H1 (cell line): ENCODE data around the gene ANKFN1.

Experiments
- CEBPB ChIP-seq: IDR thresholded peaks from 2 replicates; pipeline ENCODE4 v1.6.1; 2012; ENCODE audit warnings: low read depth, low read length
- CTCF ChIP-seq, 3 experiments: IDR thresholded peaks; 1 replicate in 2 of 3; 2 replicates in 1 of 3; pipeline versions ENCODE4 v1.5.1 to v1.6.1; 2011; ENCODE audit warnings: low read length in 3 of 3, mild to moderate bottlenecking in 3 of 3, inconsistent platforms in 2 of 3, low read depth in 1 of 3, moderate library complexity in 1 of 3; ENCODE audit not compliant: insufficient read depth in 1 of 3; ENCODE audit errors: control extremely low read depth in 1 of 3
- EP300 ChIP-seq, 2 experiments: IDR thresholded peaks; 1 replicate in 1 of 2; 2 replicates in 1 of 2; pipeline ENCODE4 v1.6.1; 2011 to 2012; ENCODE audit warnings: low read depth in 2 of 2, low read length in 2 of 2, mild to moderate bottlenecking in 2 of 2, borderline replicate concordance in 1 of 2, inconsistent platforms in 1 of 2, moderate library complexity in 1 of 2
- EZH2 ChIP-seq: fragments of 200-600 bp; sonication (generic); IDR thresholded peaks from 2 replicates; pipeline ENCODE4 v1.7.1; 2012; ENCODE audit warnings: low read depth, mild to moderate bottlenecking, moderate library complexity, low read length, inconsistent platforms; ENCODE audit not compliant: severe bottlenecking
- GTF2F1 ChIP-seq: IDR thresholded peaks from 2 replicates; pipeline ENCODE4 v1.6.1; 2012; ENCODE audit warnings: low read depth, low read length, improper control_type of control experiment, borderline replicate concordance
- HDAC6 ChIP-seq: IDR thresholded peaks from one replicate; pipeline ENCODE4 v1.7.1; 2012; ENCODE audit warnings: low read depth, mild to moderate bottlenecking, inconsistent platforms, low read length, moderate library complexity
- JUN ChIP-seq: IDR thresholded peaks from 2 replicates; pipeline ENCODE4 v1.6.1; 2011; ENCODE audit warnings: low read depth, mild to moderate bottlenecking, improper control_type of control experiment, low read length
- JUND ChIP-seq: IDR thresholded peaks from 2 replicates; pipeline ENCODE4 v1.6.1; 2011; ENCODE audit warnings: mild to moderate bottlenecking, improper control_type of control experiment, low read length
- NRF1 ChIP-seq: IDR thresholded peaks from 2 replicates; pipeline ENCODE4 v1.6.1; 2011; ENCODE audit warnings: mild to moderate bottlenecking, low read depth, low read length, improper control_type of control experiment
- POLR2A ChIP-seq, 2 experiments: IDR thresholded peaks; 1 replicate in 1 of 2; 2 replicates in 1 of 2; pipeline ENCODE4 v1.6.1; 2011; ENCODE audit warnings: low read depth in 2 of 2, low read length in 2 of 2, mild to moderate bottlenecking in 2 of 2; ENCODE audit errors: control extremely low read depth in 1 of 2
- SIN3A ChIP-seq, 2 experiments: IDR thresholded peaks in 1 of 2; conservative IDR thresholded peaks in 1 of 2; 2 replicates each; pipeline ENCODE4 v1.6.1; 2011 to 2012; ENCODE audit warnings: low read length in 2 of 2, improper control_type of control experiment in 1 of 2, low read depth in 1 of 2, mild to moderate bottlenecking in 1 of 2
- TAF1 ChIP-seq: IDR thresholded peaks from 2 replicates; pipeline ENCODE4 v1.6.1; 2011; ENCODE audit warnings: mild to moderate bottlenecking, low read depth, low read length
- TF ChIP-seq, protein P1 (sequence below): IDR thresholded peaks from 2 replicates; pipeline ENCODE4 v1.6.1; 2011; ENCODE audit warnings: low read length, improper control_type of control experiment

DNA sequence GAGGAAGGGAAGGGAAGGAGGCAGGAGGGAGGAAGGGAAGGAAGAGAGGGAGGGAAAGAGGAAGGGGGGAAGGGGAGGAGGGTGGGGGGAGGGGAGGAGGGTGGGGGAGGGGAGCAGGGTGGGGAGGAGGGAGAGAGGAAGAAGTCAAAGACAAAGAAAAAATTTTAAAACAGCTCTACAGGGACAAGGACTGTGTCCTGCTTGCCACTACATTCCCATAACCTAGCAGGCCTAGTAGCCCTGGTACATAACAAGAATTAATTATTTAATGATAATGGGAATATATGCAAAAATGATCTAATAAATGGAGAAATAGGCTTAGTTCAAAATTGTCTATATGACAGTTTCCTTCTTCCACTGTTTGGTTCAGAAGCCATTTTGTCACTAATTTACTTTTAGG, 392.7 kb downstream of the ANKFN1 start:
- no peak for TF ChIP-seq GTF2F1
- TF ChIP-seq CTCF (IDR thresholded peaks at IDR 0.05; ENCODE audit: control extremely low read depth in 1 of 3, insufficient read depth in 1 of 3, low read depth in 1 of 3, low read length in 3 of 3) = no peak
- no peak for TF ChIP-seq SIN3A (conservative IDR thresholded peaks at IDR 0.05 in 1 of 2, IDR thresholded peaks at IDR 0.05 in 1 of 2; ENCODE audit: low read depth in 1 of 2, low read length in 2 of 2)
- TF ChIP-seq, protein P1, sequence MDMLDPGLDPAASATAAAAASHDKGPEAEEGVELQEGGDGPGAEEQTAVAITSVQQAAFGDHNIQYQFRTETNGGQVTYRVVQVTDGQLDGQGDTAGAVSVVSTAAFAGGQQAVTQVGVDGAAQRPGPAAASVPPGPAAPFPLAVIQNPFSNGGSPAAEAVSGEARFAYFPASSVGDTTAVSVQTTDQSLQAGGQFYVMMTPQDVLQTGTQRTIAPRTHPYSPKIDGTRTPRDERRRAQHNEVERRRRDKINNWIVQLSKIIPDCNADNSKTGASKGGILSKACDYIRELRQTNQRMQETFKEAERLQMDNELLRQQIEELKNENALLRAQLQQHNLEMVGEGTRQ = no peak
- TF ChIP-seq TAF1 = no peak
- no peak for TF ChIP-seq HDAC6
- no peak for TF ChIP-seq EZH2
- TF ChIP-seq CEBPB = no peak
- no peak for TF ChIP-seq POLR2A (IDR thresholded peaks at IDR 0.05; ENCODE audit: control extremely low read depth in 1 of 2, low read depth in 2 of 2, low read length in 2 of 2)
- no peak for TF ChIP-seq NRF1
- no peak for TF ChIP-seq JUN
- no peak for TF ChIP-seq JUND
- no peak for TF ChIP-seq EP300 (IDR thresholded peaks at IDR 0.05; ENCODE audit: borderline replicate concordance in 1 of 2, low read depth in 2 of 2, low read length in 2 of 2)
